Neutrophil (primary cell): ENCODE data around the gene BUB3.

Experiments
- H3K27ac ChIP-seq: fragments of 200-600 bp; sonication (generic); 2 replicates; pipeline ENCODE4 v1.5.1; 2016; ENCODE audit warnings: mild to moderate bottlenecking, moderate library complexity
- H3K27me3 ChIP-seq: fragments of 200-600 bp; sonication (generic); 2 replicates; pipeline ENCODE4 v1.6.0; 2016; ENCODE audit warnings: mild to moderate bottlenecking
- H3K36me3 ChIP-seq: fragments of 200-600 bp; sonication (generic); 2 replicates; pipeline ENCODE4 v1.5.1; 2017
- H3K4me1 ChIP-seq, 2 experiments: fragments of 200-600 bp in 1 of 2; sonication (generic) in 1 of 2; 1 replicate in 1 of 2; 2 replicates in 1 of 2; pipeline versions ENCODE4 v1.5.1 to v1.6.1; 2013 to 2016; ENCODE audit warnings: low read depth in 1 of 2, low read length in 1 of 2, mild to moderate bottlenecking in 1 of 2, moderate library complexity in 1 of 2; ENCODE audit not compliant: control insufficient read depth in 1 of 2, insufficient read depth in 1 of 2
- H3K4me3 ChIP-seq, 2 experiments: fragments of 200-600 bp in 1 of 2; sonication (generic) in 1 of 2; 1 replicate in 1 of 2; 2 replicates in 1 of 2; pipeline ENCODE4 v1.5.1; 2013 to 2016; ENCODE audit warnings: low read depth in 1 of 2, low read length in 1 of 2, mild to moderate bottlenecking in 1 of 2, moderate library complexity in 1 of 2
- H3K9me3 ChIP-seq: fragments of 200-600 bp; sonication (generic); 2 replicates; pipeline ENCODE4 v1.5.1; 2016
- CTCF ChIP-seq: fragments of 200-600 bp; sonication (generic); IDR thresholded peaks from 2 replicates; pipeline ENCODE4 v1.5.1; 2016; ENCODE audit warnings: antibody characterized with exemption

Gene BUB3

DNA sequence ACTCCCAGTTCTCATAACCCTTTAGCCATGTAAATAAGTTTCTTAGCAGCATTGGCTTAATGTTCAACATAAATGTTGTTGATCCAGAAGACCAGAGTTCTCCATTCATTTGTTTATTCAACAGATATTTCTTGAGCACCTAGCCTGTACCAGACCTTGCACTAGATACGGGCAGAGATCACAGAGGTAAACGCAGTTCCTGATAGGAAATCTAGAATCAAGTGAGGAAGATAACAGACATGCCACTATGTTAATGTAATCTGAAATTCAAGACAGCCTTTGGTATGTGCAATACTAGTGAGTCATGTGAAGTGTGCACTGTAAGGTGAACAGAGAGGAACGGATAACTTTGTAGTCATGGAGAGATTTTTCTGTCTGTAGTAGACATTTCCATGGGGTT, 3.0 kb downstream of the BUB3 start:
- Histone ChIP-seq H3K4me1 (peaks cover 8 to 22% of the 10 kb centered on the region in 2 experiments), H3K27me3 (peaks cover 17% of the 10 kb centered on the region), H3K36me3 (peaks cover 40% of the 10 kb centered on the region), H3K4me3 (no peak overlapping the region), H3K9me3 (no peaks in the 10 kb centered on the region), H3K27ac (no peak overlapping the region)
- no peak for TF ChIP-seq CTCF

DNA sequence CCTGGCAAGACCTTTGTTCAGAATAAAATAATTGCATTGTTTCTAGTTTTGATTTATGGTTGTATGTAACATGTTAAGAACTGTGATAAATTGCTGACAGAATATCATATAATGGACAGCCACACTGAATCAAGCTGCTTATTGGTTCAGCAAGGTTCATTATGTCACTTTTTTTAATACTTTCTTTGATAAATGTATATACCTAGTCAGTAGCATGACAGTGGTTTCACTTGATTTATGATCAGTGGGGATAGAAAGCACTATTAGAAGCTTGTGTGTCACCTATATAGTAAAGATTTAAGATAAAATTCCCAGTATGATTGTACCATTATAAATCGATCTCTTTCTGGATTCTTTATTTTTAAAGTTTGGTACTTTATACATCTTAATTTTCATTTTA, 4.5 kb downstream of the BUB3 start:
- Histone ChIP-seq H3K27ac (no peak overlapping the region), H3K4me1 (peaks cover 8 to 20% of the 10 kb centered on the region in 2 experiments), H3K36me3 (peaks cover 54% of the 10 kb centered on the region), H3K27me3 (peaks cover 2% of the 10 kb centered on the region), H3K9me3 (no peaks in the 10 kb centered on the region), H3K4me3 (no peak overlapping the region)
- no peak for TF ChIP-seq CTCF

- Histone ChIP-seq H3K4me1 (peaks cover 0 to 5% of the 10 kb centered on the region in 2 experiments), H3K9me3 (no peaks in the 10 kb centered on the region), H3K27me3 (no peaks in the 10 kb centered on the region), H3K27ac (no peak overlapping the region), H3K36me3 (peaks cover 69% of the 10 kb centered on the region), H3K4me3 (no peak overlapping the region)
- no peak for TF ChIP-seq CTCF
These were observed 6.2 kb downstream of the BUB3 start for GRCh38 chr10:123160311-123160980.

DNA sequence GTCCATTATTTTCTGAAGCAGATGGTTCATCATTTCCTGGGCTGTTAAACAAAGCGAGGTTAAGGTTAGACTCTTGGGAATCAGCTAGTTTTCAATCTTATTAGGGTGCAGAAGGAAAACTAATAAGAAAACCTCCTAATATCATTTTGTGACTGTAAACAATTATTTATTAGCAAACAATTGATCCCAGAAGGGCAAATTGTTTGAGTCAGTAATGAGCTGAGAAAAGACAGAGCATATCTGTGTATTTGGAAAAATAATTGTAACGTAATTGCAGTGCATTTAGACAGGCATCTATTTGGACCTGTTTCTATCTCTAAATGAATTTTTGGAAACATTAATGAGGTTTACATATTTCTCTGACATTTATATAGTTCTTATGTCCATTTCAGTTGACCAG, 10.1 kb downstream of the BUB3 start:
- Histone ChIP-seq H3K9me3 (no peaks in the 10 kb centered on the region), H3K4me3 (no peak overlapping the region), H3K27me3 (no peaks in the 10 kb centered on the region), H3K4me1 (no peaks in the 10 kb centered on the region), H3K27ac (no peak overlapping the region), H3K36me3 (peaks cover 79% of the 10 kb centered on the region)
- no peak for TF ChIP-seq CTCF

DNA sequence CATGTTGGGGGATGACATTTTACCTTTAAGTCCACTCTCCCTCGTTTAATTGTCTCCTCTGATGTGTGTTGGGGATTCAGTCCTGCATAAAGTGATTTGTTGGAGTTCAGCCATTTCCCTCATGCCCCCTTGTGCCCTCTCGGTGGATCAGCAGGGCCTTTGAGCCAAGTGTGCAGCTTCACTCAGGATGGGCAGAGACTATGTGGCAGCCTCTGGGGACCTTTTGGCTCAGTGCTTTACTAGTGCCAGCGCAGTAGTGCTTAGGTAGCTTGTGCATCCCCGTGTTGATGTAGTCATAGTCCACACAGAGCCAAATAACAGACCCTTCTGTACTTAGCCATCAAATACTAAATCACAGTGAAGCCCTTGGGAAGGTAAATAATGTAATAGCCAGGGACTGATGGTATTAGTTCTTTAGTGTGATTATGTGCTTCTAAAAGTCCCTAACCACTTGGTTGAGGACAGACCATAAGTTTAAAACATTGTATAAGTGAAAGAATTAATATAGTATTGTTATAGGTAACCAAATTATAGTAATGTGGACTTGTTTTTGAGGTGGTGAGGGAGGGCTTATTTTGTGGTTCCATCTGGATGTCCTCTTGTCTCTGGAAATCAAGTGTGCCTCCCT, 11.4 kb downstream of the BUB3 start:
- H3K4me3 ChIP-seq = no peak overlapping the region
- no peaks in the 10 kb centered on the region for H3K4me1 ChIP-seq
- no peaks in the 10 kb centered on the region for H3K9me3 ChIP-seq
- no peaks in the 10 kb centered on the region for H3K27me3 ChIP-seq
- no peak for TF ChIP-seq CTCF
- H3K36me3 ChIP-seq = peaks cover 82% of the 10 kb centered on the region
- H3K27ac ChIP-seq = no peak overlapping the region
